ENCODE measurements around the gene THAP12. TPM values are rescaled to one million over a fixed set of nuclear protein-coding genes. Genes with fewer than 3 reads are reported as not detected.
"Not testable (repeated sequence)": the region's sequence is repeated elsewhere in the genome, so short reads cannot be mapped to it uniquely, and the experiment has no call there.

THAP12 gene
- total RNA-seq, 1 donor from 2014 or later = 24.1 TPM

DNA sequence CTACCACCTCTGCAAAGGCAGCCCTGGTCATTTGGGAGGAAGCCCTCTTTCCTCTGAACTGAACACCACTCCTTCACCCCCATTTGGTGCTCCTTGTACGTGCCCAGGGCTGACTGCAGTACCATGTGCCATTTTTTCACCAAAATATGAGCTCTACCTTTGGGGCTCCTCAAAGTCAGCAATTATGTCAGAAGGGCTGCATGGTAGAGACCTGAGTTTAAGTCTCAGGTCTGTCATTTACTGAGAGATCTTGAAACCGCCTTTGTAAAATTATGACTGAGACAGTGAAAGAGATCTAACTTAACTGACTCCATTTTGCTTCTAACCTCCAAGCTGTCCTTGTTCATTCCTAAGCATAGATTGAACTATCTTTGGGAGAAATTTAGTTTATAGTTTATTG lies 58.0 kb downstream of the THAP12 start:
- H3K4me3 ChIP-seq (ENCODE audit: low read depth, low read length) = no peak overlapping the region
- no peak for TF ChIP-seq CTCF (conservative IDR thresholded peaks at IDR 0.05; ENCODE audit: low read depth, low read length)
- DNase-seq (ENCODE audit: low read depth) = no peak

- H3K4me3 ChIP-seq (ENCODE audit: low read depth, low read length) = no peak overlapping the region
- TF ChIP-seq CTCF (conservative IDR thresholded peaks at IDR 0.05; ENCODE audit: low read depth, low read length) = no peak
- no peak for DNase-seq (ENCODE audit: low read depth)
Observed at GRCh38 chr11:76322540-76322939, 58.4 kb downstream of the THAP12 start.

DNA sequence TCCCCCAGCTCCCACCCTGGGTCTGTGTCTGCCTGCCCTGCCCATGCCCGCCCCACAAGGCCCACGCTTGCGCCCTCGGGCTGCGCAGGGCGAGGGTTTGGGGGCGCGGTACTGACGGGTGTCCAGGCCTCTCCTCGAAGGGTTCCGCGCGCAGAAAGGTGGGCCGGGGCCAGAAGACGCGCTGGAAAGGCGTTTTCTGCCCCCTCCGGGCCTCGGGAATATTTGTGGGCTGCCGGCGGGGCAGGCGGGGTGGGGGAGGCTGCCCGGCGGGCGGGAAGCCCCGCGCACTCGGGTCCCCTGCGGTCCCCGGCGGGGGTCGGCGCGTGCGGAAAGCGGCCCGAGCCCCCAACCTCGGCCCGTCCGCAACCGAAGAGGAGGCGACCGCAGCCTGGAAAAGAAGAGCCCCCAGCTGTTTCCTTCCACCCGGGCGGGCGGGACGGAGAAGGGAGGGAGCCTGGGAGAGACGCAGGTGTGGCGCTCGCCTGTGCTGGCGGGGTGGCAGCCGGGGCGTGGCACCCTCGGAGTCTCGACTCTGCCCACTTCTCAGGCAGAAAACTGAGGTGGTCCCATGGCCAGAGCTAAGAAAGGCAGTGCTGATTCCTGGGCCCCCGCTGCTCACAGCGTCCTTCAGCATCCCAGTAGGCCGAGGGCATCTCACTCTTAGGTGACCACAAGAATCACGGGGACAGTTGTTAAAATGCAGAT lies 59.0 kb downstream of the THAP12 start:
- DNase-seq (ENCODE audit: low read depth) = no peak
- TF ChIP-seq CTCF (conservative IDR thresholded peaks at IDR 0.05; ENCODE audit: low read depth, low read length) = no peak
- H3K4me3 ChIP-seq (ENCODE audit: low read depth, low read length) = no peak overlapping the region

- no peak for TF ChIP-seq CTCF (conservative IDR thresholded peaks at IDR 0.05; ENCODE audit: low read depth, low read length)
- H3K4me3 ChIP-seq (ENCODE audit: low read depth, low read length) = no peak overlapping the region
- no peak for DNase-seq (ENCODE audit: low read depth)
Observed at GRCh38 chr11:76321340-76321739, 59.6 kb downstream of the THAP12 start.

DNA sequence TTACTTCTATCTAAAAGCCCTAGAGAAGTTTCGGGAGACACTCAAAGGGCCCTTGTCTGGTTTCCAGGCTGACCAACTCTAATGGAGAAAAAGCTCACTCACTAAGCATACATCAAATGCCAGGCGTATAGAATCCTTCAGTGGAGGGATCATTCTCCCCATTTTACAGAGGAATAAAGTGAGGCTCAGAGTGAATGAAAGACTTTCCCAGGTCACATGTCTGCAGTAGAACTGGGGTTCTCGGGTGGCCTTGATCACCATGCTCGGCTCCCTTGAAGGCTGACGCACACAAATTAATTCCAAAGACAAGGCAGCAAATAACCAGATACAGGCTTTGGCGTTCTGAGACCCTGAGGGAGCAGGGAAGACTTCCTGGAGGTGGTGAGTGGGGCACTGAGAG lies 60.0 kb downstream of the THAP12 start:
- no peak for TF ChIP-seq CTCF (conservative IDR thresholded peaks at IDR 0.05; ENCODE audit: low read depth, low read length)
- no peak overlapping the region for H3K4me3 ChIP-seq (ENCODE audit: low read depth, low read length)
- DNase-seq (ENCODE audit: low read depth) = no peak

DNA sequence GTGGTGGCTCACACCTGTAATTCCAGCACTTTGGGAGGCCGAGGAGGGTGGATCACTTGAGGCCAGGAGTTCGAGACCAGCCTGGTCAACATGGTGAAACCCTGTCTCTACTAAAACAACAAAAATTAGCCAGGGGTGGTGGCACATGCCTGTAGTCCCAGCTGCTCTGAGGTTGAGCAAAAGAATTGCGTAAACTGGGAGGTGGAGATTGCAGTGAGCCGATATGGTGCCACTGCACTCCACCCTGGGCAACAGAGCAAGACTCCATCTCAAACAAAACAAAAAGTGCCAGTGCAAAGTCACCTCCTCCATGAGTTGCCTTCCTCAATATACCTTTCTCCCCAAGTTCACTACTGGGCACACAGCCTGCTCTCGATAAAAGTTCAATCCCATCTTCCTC lies 61.1 kb downstream of the THAP12 start:
- not testable (repeated sequence) for DNase-seq (ENCODE audit: low read depth); H3K4me3 ChIP-seq (ENCODE audit: low read depth, low read length)

DNA sequence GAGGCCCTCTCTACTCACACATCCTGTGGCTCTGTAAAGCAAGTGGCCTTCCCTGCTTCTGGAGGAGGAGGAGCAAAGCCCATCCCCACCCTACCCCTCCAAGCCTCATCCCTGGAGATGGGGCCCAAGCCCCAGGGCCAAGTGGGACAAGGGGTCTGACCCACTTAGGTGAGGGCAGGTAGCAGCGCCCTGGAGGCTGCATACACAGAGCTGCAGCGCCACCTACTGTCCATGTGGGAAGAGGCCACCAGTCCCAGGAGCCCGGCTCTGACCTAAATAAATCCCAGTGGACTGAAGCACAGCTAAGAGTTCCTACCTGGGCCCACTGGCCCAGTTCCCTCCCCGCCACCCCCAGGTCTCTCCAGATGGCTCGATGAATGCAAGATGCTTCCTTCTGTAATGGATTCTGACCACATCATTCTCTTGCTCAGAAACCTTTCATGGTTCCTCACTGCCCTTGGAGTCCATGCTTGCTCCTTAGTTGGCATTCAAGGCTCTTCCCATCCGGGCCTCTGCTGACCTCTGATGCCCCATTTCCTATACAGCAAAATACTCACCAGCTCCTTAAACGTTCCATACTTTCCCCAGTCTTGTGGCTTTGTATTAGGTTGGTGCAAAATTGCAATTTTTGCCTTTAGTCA lies 62.1 kb downstream of the THAP12 start:
- no peak overlapping the region for H3K4me3 ChIP-seq (ENCODE audit: low read depth, low read length)
- TF ChIP-seq CTCF (conservative IDR thresholded peaks at IDR 0.05; ENCODE audit: low read depth, low read length) = peak; percentile 93
- no peak for DNase-seq (ENCODE audit: low read depth)

All from epithelial cell of proximal tubule (primary cell).